Spleen (tissue), 11 donors: Measurements from ENCODE around the gene INPP4B. TPM values are rescaled to one million over a fixed set of nuclear protein-coding genes. Genes with fewer than 3 reads are reported as not detected.

Experiments
- DNase-seq: peaks from one replicate; pipeline ENCODE4 v3.0.0-alpha.2; 2020
- H3K27ac ChIP-seq, 8 donors: fragments of 200-600 bp; sonication (generic) in 7 of 8; 1 replicate in 4 of 8; 2 replicates in 4 of 8; pipeline versions ENCODE4 v1.5.0 to v1.8.0; 2016 to 2021; ENCODE audit warnings: inconsistent platforms in 4 of 8, mild to moderate bottlenecking in 4 of 8, moderate library complexity in 1 of 8
- H3K27me3 ChIP-seq, 7 donors: fragments of 200-600 bp; sonication (generic) in 6 of 7; replicated peaks in 1 of 7; 1 replicate in 4 of 7; 2 replicates in 3 of 7; pipeline versions ENCODE4 v1.5.0 to v1.8.0; 2016 to 2021; ENCODE audit warnings: inconsistent platforms in 3 of 7, mild to moderate bottlenecking in 1 of 7
- H3K36me3 ChIP-seq, 6 donors: fragments of 200-600 bp; sonication (generic) in 5 of 6; 1 replicate in 4 of 6; 2 replicates in 2 of 6; pipeline versions ENCODE4 v1.5.0 to v1.8.0; 2016 to 2021; ENCODE audit warnings: inconsistent platforms in 2 of 6
- H3K4me1 ChIP-seq, 6 donors: fragments of 200-600 bp; sonication (generic) in 5 of 6; 1 replicate in 3 of 6; 2 replicates in 3 of 6; pipeline versions ENCODE4 v1.5.0 to v1.8.0; 2016 to 2021; ENCODE audit warnings: inconsistent platforms in 3 of 6
- H3K4me3 ChIP-seq, 8 donors: fragments of 200-600 bp; sonication (generic) in 7 of 8; 1 replicate in 4 of 8; 2 replicates in 4 of 8; pipeline versions ENCODE4 v1.5.0 to v1.8.0; 2016 to 2021; ENCODE audit warnings: inconsistent platforms in 4 of 8, mild to moderate bottlenecking in 4 of 8, moderate library complexity in 2 of 8
- H3K9me3 ChIP-seq, 8 donors: fragments of 200-600 bp; sonication (generic) in 7 of 8; 1 replicate in 4 of 8; 2 replicates in 4 of 8; pipeline versions ENCODE4 v1.5.0 to v1.8.0; 2016 to 2021; ENCODE audit warnings: inconsistent platforms in 4 of 8
- CTCF ChIP-seq, 11 experiments: fragments of 200-600 bp in 7 of 11; fragments of 450-650 bp in 4 of 11; sonication (generic) in 4 of 11; IDR thresholded peaks in 8 of 11; conservative IDR thresholded peaks in 3 of 11; 1 replicate in 7 of 11; 2 replicates in 4 of 11; pipeline versions ENCODE4 v1.4.0 to v1.8.0; 2016 to 2021; ENCODE audit warnings: antibody characterized with exemption in 11 of 11, inconsistent platforms in 4 of 11, mild to moderate bottlenecking in 1 of 11
- POLR2A ChIP-seq, 3 donors: fragments of 450-650 bp; IDR thresholded peaks; one replicate each; pipeline ENCODE4 v1.5.1; 2017; ENCODE audit warnings: antibody characterized with exemption in 3 of 3, mild to moderate bottlenecking in 1 of 3
- POLR2AphosphoS5 ChIP-seq, 3 donors: sonication (generic); formaldehyde crosslinking; IDR thresholded peaks; one replicate each; pipeline ENCODE4 v1.5.1; 2017; ENCODE audit warnings: antibody characterized with exemption in 3 of 3
- WGBS, 5 donors: extraction: QIAGEN DNeasy Blood & Tissue Kit in 3 of 5; methylation state at CpG; one replicate each; pipeline versions ENCODE4 v1.1.5 to v1.1.7; 2013 to 2018; 5-methylcytosine and 5-hydroxymethylcytosine counted together
- intact Hi-C: fragments of 100-400 bp; cut with DNase I; formaldehyde crosslinking; loops from one replicate; pipeline ENCODE4 v1.15.0; 2023; ENCODE audit warnings: low total_unique reads
- polyA plus RNA-seq, 3 donors: library from polyadenylated mRNA; stranded (reverse); fragments of 200-250 nt; gene quantifications; one replicate each; pipeline ENCODE4 v1.2.1, GENCODE V29; 2013
- total RNA-seq, 7 donors: library from RNA; depleted of rRNA in 3 of 7; stranded (reverse); fragments of >200 nt in 3 of 7; fragmentation: NEBNext Ultra II Directional in 4 of 7; extraction: Animal tissue kit (Norgen Biotek cat#: 25700) in 4 of 7; gene quantifications; one replicate each; pipeline versions ENCODE4 v1.1.0 to v1.2.1, GENCODE V29; 2016 to 2021
- donor health status: healthy with polysubstance abuse.
- donor health status: DM: no; HTN: no; CAD: no; lungs with moderate emphysema.
- donor health status: DM: no; HTN: no; CAD: no.
- donor health status: Bipolar disorder and iron deficiency.
- donor health status: healthy.
- donor health status: DM: no; HTN: no; CAD: no.
- donor health status: DM: yes; HTN: yes; CAD: no.

INPP4B gene
- total and polyA plus RNA-seq, 10 donors, result 0.78 to 31.6 (median 26.8) TPM

DNA sequence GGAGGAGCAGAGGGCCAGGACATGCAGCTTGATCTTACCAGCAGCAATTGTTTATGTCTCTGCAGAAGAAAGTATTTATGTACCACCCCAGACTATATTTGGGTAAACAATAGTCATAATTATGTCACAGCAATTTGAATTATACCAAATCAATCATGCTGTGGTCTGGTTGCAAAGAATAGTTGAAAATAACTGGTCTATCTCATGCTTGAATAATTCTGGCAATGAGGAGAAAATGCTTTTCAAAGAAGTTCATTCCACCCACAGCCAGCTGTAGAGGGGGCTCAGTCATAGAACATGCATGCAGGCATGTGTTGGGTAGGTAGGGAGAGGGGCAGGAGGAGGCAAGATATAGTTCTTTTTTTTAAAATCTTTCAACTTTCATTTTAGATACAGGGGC is 810.5 kb downstream of the INPP4B start:
- no peaks in the 10 kb centered on the region for H3K36me3 ChIP-seq
- no peak for DNase-seq
- H3K27me3 ChIP-seq, result no peaks in the 10 kb centered on the region
- no peaks in the 10 kb centered on the region for H3K4me1 ChIP-seq
- TF ChIP-seq POLR2A (IDR thresholded peaks at IDR 0.05) (no peak), POLR2AphosphoS5 (IDR thresholded peaks at IDR 0.05) (no peak)
- H3K9me3 ChIP-seq, result no peaks in the 10 kb centered on the region
- intact Hi-C loops, result no loop called here
- H3K27ac ChIP-seq, result no peak overlapping the region
- H3K4me3 ChIP-seq, result no peak overlapping the region

DNA sequence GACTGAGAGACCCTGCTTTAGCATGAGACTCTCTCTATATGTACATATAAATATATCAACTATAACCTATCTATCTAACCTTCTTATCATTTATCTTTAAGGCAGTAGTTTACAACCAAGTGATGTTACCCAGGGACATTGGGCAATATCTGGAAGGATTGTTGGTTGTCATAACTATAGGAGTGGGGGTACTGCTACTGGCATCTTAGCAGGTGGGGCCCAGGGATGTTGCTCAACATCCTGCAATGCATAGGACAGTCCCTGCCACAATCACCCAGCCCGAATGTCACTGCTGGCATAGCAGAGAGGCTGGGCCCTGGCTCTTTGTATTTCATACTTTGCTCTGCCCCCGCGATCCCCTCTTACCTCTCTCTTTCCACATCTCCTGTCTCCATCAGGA is 812.0 kb downstream of the INPP4B start:
- Histone ChIP-seq H3K4me3 (no peak overlapping the region), H3K36me3 (no peaks in the 10 kb centered on the region), H3K27ac (no peak overlapping the region), H3K4me1 (no peaks in the 10 kb centered on the region), H3K27me3 (no peaks in the 10 kb centered on the region), H3K9me3 (no peaks in the 10 kb centered on the region)
- no peak for DNase-seq
- intact Hi-C loops, result no loop called here
- 60 to 92% (median 75%) methylated on average over 3 of the region's 3 CpGs for WGBS, 5 donors
- TF ChIP-seq POLR2A (IDR thresholded peaks at IDR 0.05) (no peak), CTCF (IDR thresholded peaks at IDR 0.05 in 8 of 11, conservative IDR thresholded peaks at IDR 0.05 in 3 of 11) (no peak), POLR2AphosphoS5 (IDR thresholded peaks at IDR 0.05) (no peak)

GRCh38 chr4:142030010-142030409 is 816.1 kb downstream of the INPP4B start:
- Histone ChIP-seq H3K9me3 (no peaks in the 10 kb centered on the region), H3K27ac (no peak overlapping the region), H3K4me3 (no peak overlapping the region), H3K27me3 (no peaks in the 10 kb centered on the region), H3K36me3 (peaks cover 0 to 10% (median 0%) of the 10 kb centered on the region in 6 donors), H3K4me1 (no peaks in the 10 kb centered on the region)
- no peak for DNase-seq
- no peak for TF ChIP-seq CTCF (IDR thresholded peaks at IDR 0.05 in 8 of 11, conservative IDR thresholded peaks at IDR 0.05 in 3 of 11)
- no peak for TF ChIP-seq POLR2AphosphoS5 (IDR thresholded peaks at IDR 0.05)
- TF ChIP-seq POLR2A (IDR thresholded peaks at IDR 0.05), result no peak
- 84 to 94% (median 87%) methylated on average over 4 of the region's 4 CpGs for WGBS, 5 donors
- intact Hi-C loops, result no loop called here

DNA sequence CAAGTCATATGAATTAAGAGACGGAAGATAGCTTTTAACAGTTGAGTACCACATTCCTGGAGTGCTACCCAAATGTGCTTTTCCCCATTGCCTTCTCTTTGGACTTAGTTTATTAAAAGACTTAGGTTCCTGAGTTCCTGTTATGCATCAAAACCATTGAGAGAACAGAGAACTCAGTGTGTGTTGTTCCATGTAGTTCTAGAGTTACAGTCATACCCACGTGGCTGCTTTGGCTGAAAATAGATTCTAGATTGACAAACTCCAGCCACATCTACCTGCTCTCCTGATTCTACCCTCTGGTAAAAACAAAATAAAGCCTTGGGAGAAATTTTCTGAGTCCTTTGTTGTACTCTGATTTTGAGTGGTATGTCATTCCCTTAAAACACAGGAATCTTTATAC is 824.3 kb downstream of the INPP4B start:
- intact Hi-C loops, result no loop called here
- no peaks in the 10 kb centered on the region for H3K9me3 ChIP-seq
- no peak for DNase-seq
- H3K27ac ChIP-seq, result no peak overlapping the region
- no peaks in the 10 kb centered on the region for H3K4me1 ChIP-seq
- no peak overlapping the region for H3K4me3 ChIP-seq
- no peaks in the 10 kb centered on the region for H3K36me3 ChIP-seq
- 83 to 91% (median 90%) methylated on average over 2 of the region's 2 CpGs for WGBS, 5 donors
- no peaks in the 10 kb centered on the region for H3K27me3 ChIP-seq
- no peak for TF ChIP-seq POLR2AphosphoS5 (IDR thresholded peaks at IDR 0.05)

DNA sequence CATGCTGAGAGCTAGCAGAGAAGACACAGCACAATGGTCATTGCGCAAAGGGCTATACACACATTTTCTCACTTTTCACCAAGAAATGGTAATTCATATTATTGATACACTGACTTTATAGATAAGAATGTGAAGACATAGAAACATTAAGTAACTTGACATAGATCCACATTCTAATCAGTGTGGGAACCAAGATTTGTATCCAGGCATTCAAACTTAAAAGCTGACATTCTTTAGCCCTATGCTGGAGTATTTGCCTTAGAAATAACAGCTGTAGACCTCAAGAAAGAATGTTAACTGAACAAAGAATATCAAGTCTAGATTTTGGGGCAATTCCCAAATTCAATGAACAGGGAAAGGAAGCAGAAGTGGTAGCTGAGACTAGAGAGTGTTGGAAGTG is 824.9 kb downstream of the INPP4B start:
- Histone ChIP-seq H3K9me3 (no peaks in the 10 kb centered on the region), H3K27me3 (no peaks in the 10 kb centered on the region), H3K27ac (no peak overlapping the region), H3K36me3 (no peaks in the 10 kb centered on the region), H3K4me3 (no peak overlapping the region), H3K4me1 (no peaks in the 10 kb centered on the region)
- no peak for DNase-seq
- intact Hi-C loops, result no loop called here
- 94 to 98% (median 97%) methylated on average over 1 of the region's 1 CpG for WGBS, 5 donors
- TF ChIP-seq POLR2AphosphoS5 (IDR thresholded peaks at IDR 0.05), result no peak
- no peak for TF ChIP-seq CTCF (IDR thresholded peaks at IDR 0.05 in 8 of 11, conservative IDR thresholded peaks at IDR 0.05 in 3 of 11)
- TF ChIP-seq POLR2A (IDR thresholded peaks at IDR 0.05), result no peak
